Measurements from ENCODE around the gene MDP1.

DNA sequence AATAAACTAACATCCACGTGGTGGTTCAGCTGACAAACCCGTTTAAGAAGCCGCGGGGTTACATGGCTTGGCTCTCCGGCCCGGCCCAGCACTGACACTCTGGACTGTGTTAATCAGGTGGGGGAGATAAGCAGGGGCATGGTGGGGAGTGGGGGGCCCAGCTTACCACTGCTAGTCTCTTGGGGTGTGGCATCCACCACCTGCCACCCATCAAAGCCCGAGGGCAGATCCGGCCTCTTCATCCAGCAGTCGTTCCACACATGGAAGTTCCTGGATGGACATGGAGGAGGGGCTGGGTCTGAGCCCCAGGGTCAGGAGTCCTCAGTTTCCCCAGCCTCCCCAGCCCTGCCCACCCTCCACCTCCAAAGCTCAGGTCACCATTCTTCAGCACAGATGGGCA, 42.3 kb upstream of the MDP1 start:
- no peak for TF ChIP-seq SIN3A (IDR thresholded peaks at IDR 0.05; ENCODE audit: borderline replicate concordance, insufficient read depth, low read length)
- TF ChIP-seq POLR2AphosphoS5 (IDR thresholded peaks at IDR 0.05; ENCODE audit: low read depth, low read length) = no peak
- TF ChIP-seq TAF1 (IDR thresholded peaks at IDR 0.05; ENCODE audit: borderline replicate concordance, insufficient read depth, low read length) = no peak
